PC-9 (cell line): ENCODE data around the gene TRMU. TPM values are rescaled to one million over a fixed set of nuclear protein-coding genes. Genes with fewer than 3 reads are reported as not detected.

Experiments used
- BruUV-seq: library from RNA; stranded (reverse); fragments of 400-500 nt; replicated peaks from 2 replicates; lab custom pipeline; 2021; lab: Mats Ljungman, UMichigan
- CTCF ChIA-PET: fragments of 300-600 bp; sonication (Branson Sonifier 250); formaldehyde crosslinking; loops from one replicate; lab custom pipeline; 2022; ENCODE audit warnings: antibody characterized with exemption; lab: Charles Lee
- POLR2A ChIA-PET: fragments of 300-600 bp; sonication (Branson Sonifier 250); formaldehyde crosslinking; loops from one replicate; lab custom pipeline; 2022; ENCODE audit warnings: antibody characterized with exemption; ENCODE audit not compliant: unreplicated experiment; lab: Charles Lee
- DNase-seq, 2 experiments: peaks; one replicate each; pipeline versions ENCODE4 v3.0.0 to v3.0.0-alpha.2; 2015 to 2022; ENCODE audit warnings: mixed read lengths in 1 of 2
- H2AFZ ChIP-seq: fragments of 200-600 bp; sonication (generic); 2 replicates; pipeline ENCODE4 v1.8.1; 2017; ENCODE audit warnings: antibody characterized with exemption
- H3F3A ChIP-seq: fragments of 200-600 bp; sonication (generic); 2 replicates; pipeline ENCODE4 v1.8.1; 2017; ENCODE audit warnings: antibody characterized with exemption, mild to moderate bottlenecking, low read depth; ENCODE audit not compliant: insufficient read depth
- H3K27ac ChIP-seq: fragments of 200-600 bp; sonication (generic); 2 replicates; pipeline ENCODE4 v1.6.1; 2016; ENCODE audit warnings: mixed run types
- H3K27me3 ChIP-seq: fragments of 200-600 bp; sonication (generic); 2 replicates; pipeline ENCODE4 v1.6.1; 2016; ENCODE audit warnings: low read depth, mixed run types; ENCODE audit not compliant: insufficient read depth
- H3K36me3 ChIP-seq: fragments of 200-600 bp; sonication (generic); 2 replicates; pipeline ENCODE4 v1.6.1; 2016; ENCODE audit warnings: low read depth, mixed run types
- H3K4me1 ChIP-seq: fragments of 200-600 bp; sonication (generic); replicated peaks from 2 replicates; pipeline ENCODE4 v1.6.1; 2016; ENCODE audit warnings: mixed run types; ENCODE audit not compliant: insufficient read depth
- H3K4me2 ChIP-seq: fragments of 200-600 bp; sonication (generic); 2 replicates; pipeline ENCODE4 v1.6.1; 2017; ENCODE audit warnings: mixed run types
- H3K4me3 ChIP-seq: fragments of 200-600 bp; sonication (generic); 2 replicates; pipeline ENCODE4 v1.6.1; 2016; ENCODE audit warnings: mixed run types
- H3K79me2 ChIP-seq: fragments of 200-600 bp; sonication (generic); 2 replicates; pipeline ENCODE4 v1.6.1; 2017; ENCODE audit warnings: low read depth, mixed run types
- H3K9me2 ChIP-seq: fragments of 200-600 bp; sonication (generic); 2 replicates; pipeline ENCODE4 v1.8.1; 2017; ENCODE audit warnings: mild to moderate bottlenecking; ENCODE audit not compliant: insufficient read depth
- H3K9me3 ChIP-seq: fragments of 200-600 bp; sonication (generic); 2 replicates; pipeline ENCODE4 v1.8.1; 2016; ENCODE audit warnings: low read depth; ENCODE audit not compliant: insufficient read depth
- H4K20me1 ChIP-seq: fragments of 200-600 bp; sonication (generic); 2 replicates; pipeline ENCODE4 v1.8.1; 2017; ENCODE audit not compliant: insufficient read depth
- EZH2 ChIP-seq: fragments of 200-600 bp; sonication (generic); IDR thresholded peaks from 2 replicates; pipeline ENCODE4 v1.8.0; 2017; ENCODE audit warnings: antibody characterized with exemption, low read depth
- intact Hi-C: fragments of 100-400 bp; cut with micrococcal nuclease; formaldehyde crosslinking; loops from one replicate; pipeline ENCODE4 v1.10.0; 2022; ENCODE audit not compliant: unreplicated experiment
- total RNA-seq: library from RNA; stranded (reverse); gene quantifications from 2 replicates; pipeline ENCODE4 v1.2.3, GENCODE V29; 2021
- TF ChIP-seq, protein P1 (sequence below): fragments of 200-600 bp; sonication (generic); conservative IDR thresholded peaks from 2 replicates; pipeline ENCODE4 v1.6.1; 2017; ENCODE audit warnings: mixed run types, antibody characterized with exemption, mild to moderate bottlenecking, moderate library complexity

Gene TRMU
- total RNA-seq, 1 experiment from 2014 or later: 58.2 TPM

- H3K36me3 ChIP-seq: peaks cover 18% of the 10 kb centered on the region
- TSS peak; percentile 69 for BruUV-seq
- DNase-seq: peak in 1 of 2 experiments; percentile 24
Measured at GRCh38 chr22:46297151-46297812, 38.2 kb upstream of the TRMU start.

GRCh38 chr22:46299101-46299500, 36.4 kb upstream of the TRMU start:
- no peak for DNase-seq
- TF ChIP-seq, protein P1, sequence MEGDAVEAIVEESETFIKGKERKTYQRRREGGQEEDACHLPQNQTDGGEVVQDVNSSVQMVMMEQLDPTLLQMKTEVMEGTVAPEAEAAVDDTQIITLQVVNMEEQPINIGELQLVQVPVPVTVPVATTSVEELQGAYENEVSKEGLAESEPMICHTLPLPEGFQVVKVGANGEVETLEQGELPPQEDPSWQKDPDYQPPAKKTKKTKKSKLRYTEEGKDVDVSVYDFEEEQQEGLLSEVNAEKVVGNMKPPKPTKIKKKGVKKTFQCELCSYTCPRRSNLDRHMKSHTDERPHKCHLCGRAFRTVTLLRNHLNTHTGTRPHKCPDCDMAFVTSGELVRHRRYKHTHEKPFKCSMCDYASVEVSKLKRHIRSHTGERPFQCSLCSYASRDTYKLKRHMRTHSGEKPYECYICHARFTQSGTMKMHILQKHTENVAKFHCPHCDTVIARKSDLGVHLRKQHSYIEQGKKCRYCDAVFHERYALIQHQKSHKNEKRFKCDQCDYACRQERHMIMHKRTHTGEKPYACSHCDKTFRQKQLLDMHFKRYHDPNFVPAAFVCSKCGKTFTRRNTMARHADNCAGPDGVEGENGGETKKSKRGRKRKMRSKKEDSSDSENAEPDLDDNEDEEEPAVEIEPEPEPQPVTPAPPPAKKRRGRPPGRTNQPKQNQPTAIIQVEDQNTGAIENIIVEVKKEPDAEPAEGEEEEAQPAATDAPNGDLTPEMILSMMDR: no peak
- TF ChIP-seq EZH2: no peak
- no TSS peak for BruUV-seq
- Histone ChIP-seq H3K4me3 (no peak overlapping the region), H4K20me1 (peaks cover 5% of the 10 kb centered on the region; the same call in 1 of the 2 replicates), H3K36me3 (peaks cover 18% of the 10 kb centered on the region), H3K79me2 (peaks cover 64% of the 10 kb centered on the region), H3F3A (peaks cover 13% of the 10 kb centered on the region), H3K9me2 (no peaks in the 10 kb centered on the region), H3K4me2 (no peak overlapping the region), H3K4me1 (peaks cover 20% of the 10 kb centered on the region), H3K27me3 (no peaks in the 10 kb centered on the region), H3K27ac (no peak overlapping the region), H3K9me3 (no peaks in the 10 kb centered on the region), H2AFZ (no peak overlapping the region)
- CTCF ChIA-PET: no interaction called here
- POLR2A ChIA-PET: no interaction called here
- intact Hi-C loops: no loop called here

More at GRCh38 chr22:46297151-46297812, 38.2 kb upstream of the TRMU start:
- Histone ChIP-seq H2AFZ (peak overlapping the region; percentile 83), H3F3A (peaks cover 10% of the 10 kb centered on the region), H3K9me3 (no peaks in the 10 kb centered on the region), H3K9me2 (no peaks in the 10 kb centered on the region), H3K4me1 (peaks cover 20% of the 10 kb centered on the region), H3K4me3 (peak overlapping the region; percentile 73), H3K4me2 (peak overlapping the region; percentile 97), H3K79me2 (peaks cover 47% of the 10 kb centered on the region), H3K27ac (no peak overlapping the region), H3K27me3 (no peaks in the 10 kb centered on the region), H4K20me1 (no peaks in the 10 kb centered on the region)
- ChIA-PET POLR2A (no interaction called here), CTCF (interaction anchor here (1.2 kb wide), 1 partner anchor 291 kb away, joined by 5 read pairs; no protein-coding TSS in a partner anchor)
- intact Hi-C loops: loop anchor here (2.0 kb wide), 1 partner anchor 146 kb away; the partner anchor contains the start of gene PPARA
- TF ChIP-seq EZH2: no peak
- TF ChIP-seq, protein P1: no peak

- H2AFZ ChIP-seq: no peak overlapping the region
- no peaks in the 10 kb centered on the region for H3K9me2 ChIP-seq
- no peak overlapping the region for H3K4me2 ChIP-seq
- H3F3A ChIP-seq: peaks cover 10% of the 10 kb centered on the region
- CTCF ChIA-PET: no interaction called here
- no peak overlapping the region for H3K27ac ChIP-seq
- BruUV-seq: no TSS peak
- H3K9me3 ChIP-seq: no peaks in the 10 kb centered on the region
- no peak for TF ChIP-seq EZH2
- TF ChIP-seq, protein P1: no peak
- H3K4me1 ChIP-seq: peaks cover 20% of the 10 kb centered on the region
- H3K36me3 ChIP-seq: peaks cover 22% of the 10 kb centered on the region
- H3K4me3 ChIP-seq: no peak overlapping the region
- peaks cover 5% of the 10 kb centered on the region; the same call in 1 of the 2 replicates for H4K20me1 ChIP-seq
- no peaks in the 10 kb centered on the region for H3K27me3 ChIP-seq
- intact Hi-C loops: no loop called here
- no peak for DNase-seq
- POLR2A ChIA-PET: no interaction called here
- H3K79me2 ChIP-seq: peaks cover 78% of the 10 kb centered on the region
Measured at GRCh38 chr22:46300491-46300890, 35.0 kb upstream of the TRMU start.
